Psoas muscle (tissue), 8 donors: ENCODE measurements around the gene APBB2. TPM values are rescaled to one million over a fixed set of nuclear protein-coding genes. Genes with fewer than 3 reads are reported as not detected.

Source experiments
- ATAC-seq, 4 donors: fragments of 200-7000 bp; cut with Tn5 transposase; one replicate each; pipeline ENCODE4 v1.9.1; 2020; ENCODE audit warnings: moderate library complexity in 3 of 4, mild to moderate bottlenecking in 2 of 4
- DNase-seq, 2 donors: peaks; one replicate each; pipeline ENCODE4 v3.0.0-alpha.2; 2020
- H3K27ac ChIP-seq: fragments of 200-600 bp; one replicate; pipeline ENCODE4 v1.8.0; 2022
- H3K27me3 ChIP-seq, 3 donors: fragments of 200-600 bp in 1 of 3; one replicate each; pipeline versions ENCODE4 v1.6.1 to v1.8.0; 2013 to 2022; ENCODE audit warnings: low read length in 2 of 3, mild to moderate bottlenecking in 2 of 3, moderate library complexity in 1 of 3; ENCODE audit not compliant: insufficient read depth in 3 of 3
- H3K36me3 ChIP-seq, 2 donors: fragments of 200-600 bp in 1 of 2; one replicate each; pipeline versions ENCODE4 v1.6.1 to v1.8.0; 2013 to 2022; ENCODE audit warnings: low read depth in 1 of 2, mild to moderate bottlenecking in 1 of 2, moderate library complexity in 1 of 2; ENCODE audit not compliant: insufficient read depth in 1 of 2
- H3K4me1 ChIP-seq: fragments of 200-600 bp; one replicate; pipeline ENCODE4 v1.8.0; 2022
- H3K4me3 ChIP-seq: fragments of 200-600 bp; one replicate; pipeline ENCODE4 v1.8.0; 2022; ENCODE audit warnings: mild to moderate bottlenecking
- H3K9me3 ChIP-seq: fragments of 200-600 bp; one replicate; pipeline ENCODE4 v1.8.0; 2022
- CTCF ChIP-seq: fragments of 200-600 bp; IDR thresholded peaks from one replicate; pipeline ENCODE4 v1.8.0; 2022; ENCODE audit warnings: antibody characterized with exemption
- WGBS, 3 donors: extraction: QIAGEN DNeasy Blood & Tissue Kit; methylation state at CpG; one replicate each; pipeline versions ENCODE4 v1.1.6 to v1.1.7; 2013; 5-methylcytosine and 5-hydroxymethylcytosine counted together
- intact Hi-C, 2 donors: fragments of 100-400 bp; cut with DNase I; formaldehyde crosslinking; loops; one replicate each; pipeline versions ENCODE4 v1.11.0 to v1.14.2; 2022
- polyA plus RNA-seq, 3 donors: library from polyadenylated mRNA; stranded (reverse); fragments of 200-250 nt; gene quantifications; one replicate each; pipeline ENCODE4 v1.2.3, GENCODE V29; 2013
- total RNA-seq, 4 donors: library from RNA; stranded (reverse); fragmentation: NEBNext Ultra II Directional in 2 of 4; extraction: Animal tissue kit (Norgen Biotek cat#: 25700) in 2 of 4; gene quantifications; one replicate each; pipeline versions ENCODE4 v1.2.1 to v1.2.4, GENCODE V29; 2021 to 2023
- donor health status: healthy with polysubstance abuse.
- donor health status: DM: no; HTN: no; CAD: no; lungs with moderate emphysema.
- donor health status: Bipolar disorder and iron deficiency.
- donor health status: healthy.
- donor health status: DM: yes; HTN: yes; CAD: no.
- donor health status: DM: no; HTN: no; CAD: no.
- donor health status: DM: no; HTN: no; CAD: no.
- donor health status: DM: yes; HTN: yes; CAD: no.

APBB2 gene
- total and polyA plus RNA-seq, 7 donors, result 3.1 to 37.4 (median 11.3) TPM

DNA sequence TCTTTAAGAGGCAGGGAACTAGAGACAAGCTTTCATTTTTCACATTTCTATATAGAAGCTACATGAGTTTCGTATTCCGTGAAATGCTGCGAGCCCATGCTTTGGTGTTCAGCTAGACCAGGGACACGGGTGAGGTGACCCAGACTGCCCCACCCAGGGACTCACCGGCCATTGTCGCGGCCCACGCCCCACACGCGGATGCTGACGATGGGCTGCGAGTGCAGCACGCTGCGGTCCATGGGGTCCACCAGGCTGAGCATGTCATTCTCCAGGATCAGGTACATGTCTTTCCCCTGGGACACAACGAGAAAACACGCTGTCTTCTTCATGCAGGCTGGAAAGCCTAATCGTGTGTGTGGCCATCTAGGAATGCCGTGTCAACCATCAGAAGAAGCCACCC is 324.1 kb downstream of the APBB2 start:
- ATAC-seq, result no peak
- DNase-seq, result no peak
- no peaks in the 10 kb centered on the region for H3K27me3 ChIP-seq
- intact Hi-C loops, result no loop called here
- no peak for TF ChIP-seq CTCF
- peaks cover 0 to 16% of the 10 kb centered on the region in 2 donors for H3K36me3 ChIP-seq
- WGBS, 3 donors, result 95 to 97% (median 95%) methylated on average over 18 of the region's 18 CpGs
- H3K9me3 ChIP-seq, result no peaks in the 10 kb centered on the region
- no peaks in the 10 kb centered on the region for H3K4me1 ChIP-seq
- no peak overlapping the region for H3K4me3 ChIP-seq
- H3K27ac ChIP-seq, result no peak overlapping the region

GRCh38 chr4:40888933-40889332 is 325.4 kb downstream of the APBB2 start:
- Histone ChIP-seq H3K27ac (no peak overlapping the region), H3K4me3 (no peak overlapping the region), H3K36me3 (peaks cover 0 to 16% of the 10 kb centered on the region in 2 donors), H3K4me1 (no peaks in the 10 kb centered on the region), H3K27me3 (no peaks in the 10 kb centered on the region), H3K9me3 (no peaks in the 10 kb centered on the region)
- DNase-seq (no peak), ATAC-seq (no peak)
- 58 to 73% (median 59%) methylated on average over 5 of the region's 5 CpGs for WGBS, 3 donors
- intact Hi-C loops, result no loop called here
- no peak for TF ChIP-seq CTCF

- no peak for DNase-seq
- peak; percentile 47 to 72 (median 66) for ATAC-seq
- Histone ChIP-seq H3K4me1 (no peaks in the 10 kb centered on the region), H3K4me3 (no peak overlapping the region), H3K27me3 (no peaks in the 10 kb centered on the region), H3K9me3 (no peaks in the 10 kb centered on the region), H3K27ac (no peak overlapping the region), H3K36me3 (peaks cover 0 to 11% of the 10 kb centered on the region in 2 donors)
- TF ChIP-seq CTCF, result no peak
- intact Hi-C loops, result no loop called here
- WGBS, 3 donors, result 75 to 78% (median 77%) methylated on average over 10 of the region's 10 CpGs
These were observed 326.6 kb downstream of the APBB2 start for GRCh38 chr4:40887764-40888131.

DNA sequence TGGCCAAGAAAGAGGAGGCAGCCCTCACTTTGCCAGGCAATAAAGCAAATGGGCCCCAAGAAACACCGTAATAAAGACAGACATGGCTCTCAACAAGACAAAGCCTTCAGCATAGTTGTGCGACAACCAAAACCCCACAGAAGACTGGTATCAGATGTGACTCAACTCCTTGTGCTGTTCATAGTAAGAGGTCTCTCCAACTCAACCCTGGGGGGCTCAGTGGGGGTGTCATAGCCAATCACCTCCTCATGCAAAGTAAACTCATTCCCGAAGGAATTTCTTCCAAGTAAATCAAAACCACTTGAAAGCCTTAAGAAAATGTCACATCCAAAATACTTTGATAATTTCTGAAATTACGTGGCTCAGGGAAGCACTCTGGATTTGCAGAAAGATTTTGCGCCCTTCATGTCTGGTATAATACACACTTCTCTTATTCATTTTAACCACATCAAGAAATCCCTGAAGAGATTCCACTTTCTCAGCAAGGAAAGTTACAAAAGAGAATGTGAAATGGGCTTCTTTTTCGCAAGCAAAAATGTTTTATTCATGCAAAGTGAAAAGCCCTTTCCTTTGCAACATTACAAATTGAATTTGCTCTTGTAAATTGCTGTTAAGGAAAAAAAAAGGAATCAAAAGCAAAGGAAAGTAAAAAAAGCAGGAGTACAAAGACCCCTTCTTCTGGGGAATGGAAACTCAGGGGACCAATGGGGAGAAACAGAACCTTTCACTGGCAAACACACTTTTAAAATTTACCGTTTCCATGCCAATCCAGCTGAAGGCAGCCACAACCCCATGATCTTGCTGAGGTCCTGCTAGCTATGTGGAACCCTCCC is 327.2 kb downstream of the APBB2 start:
- H3K36me3 ChIP-seq, result peaks cover 0 to 5% of the 10 kb centered on the region in 2 donors
- H3K9me3 ChIP-seq, result no peaks in the 10 kb centered on the region
- no peak for ATAC-seq
- no peaks in the 10 kb centered on the region for H3K4me1 ChIP-seq
- intact Hi-C loops, result no loop called here
- 90 to 91% (median 91%) methylated on average over 7 of the region's 7 CpGs for WGBS, 3 donors
- H3K4me3 ChIP-seq, result no peak overlapping the region
- H3K27ac ChIP-seq, result no peak overlapping the region
- H3K27me3 ChIP-seq, result no peaks in the 10 kb centered on the region
- no peak for TF ChIP-seq CTCF
- DNase-seq, result no peak

- intact Hi-C loops, result no loop called here
- Histone ChIP-seq H3K27ac (no peak overlapping the region), H3K36me3 (peaks cover 0 to 10% of the 10 kb centered on the region in 2 donors), H3K27me3 (no peaks in the 10 kb centered on the region), H3K4me1 (no peaks in the 10 kb centered on the region), H3K9me3 (no peaks in the 10 kb centered on the region), H3K4me3 (no peak overlapping the region)
- no peak for ATAC-seq
- TF ChIP-seq CTCF, result no peak
- WGBS, 3 donors, result 84 to 94% (median 87%) methylated on average over 4 of the region's 4 CpGs
- DNase-seq, result no peak
These were observed 332.5 kb downstream of the APBB2 start for GRCh38 chr4:40881851-40882250.
